HAP-1 (cell line): Measurements from ENCODE around the gene NKAIN2.
"Not testable (repeated sequence)": the region's sequence is repeated elsewhere in the genome, so short reads cannot be mapped to it uniquely, and the experiment has no call there.

Experiments
- DNase-seq, 2 experiments: peaks; one replicate each; pipeline ENCODE4 v3.0.0-alpha.2; 2016 to 2020; ENCODE audit warnings: low spot score in 2 of 2
- H3K27me3 ChIP-seq: fragments of 250-450 bp; sonication (Bioruptor Pico); 2 replicates; pipeline ENCODE4 v1.5.1; 2020; ENCODE audit warnings: low read depth, mild to moderate bottlenecking, moderate library complexity
- H3K36me3 ChIP-seq: fragments of 250-450 bp; sonication (Bioruptor Pico); replicated peaks from 2 replicates; pipeline ENCODE4 v1.5.1; 2020; ENCODE audit warnings: mild to moderate bottlenecking
- H3K4me1 ChIP-seq: fragments of 250-450 bp; sonication (Bioruptor Pico); 2 replicates; pipeline ENCODE4 v1.5.1; 2020; ENCODE audit warnings: mild to moderate bottlenecking
- H3K4me3 ChIP-seq: fragments of 250-450 bp; sonication (Bioruptor Pico); 2 replicates; pipeline ENCODE4 v1.5.1; 2020; ENCODE audit warnings: mild to moderate bottlenecking, moderate library complexity
- H3K9me3 ChIP-seq: fragments of 250-450 bp; sonication (Bioruptor Pico); 2 replicates; pipeline ENCODE4 v1.5.1; 2020; ENCODE audit warnings: mild to moderate bottlenecking, moderate library complexity
- in situ Hi-C: fragments of 300-500 bp; cut with MboI; formaldehyde crosslinking; loops from 3 replicates; pipeline ENCODE4 v1.14.3; 2020; ENCODE audit warnings: low sequenced_read_pairs, inconsistent platforms, mixed read lengths

Gene NKAIN2

GRCh38 chr6:124564125-124564524 is 760.5 kb downstream of the NKAIN2 start:
- DNase-seq, H3K4me1 ChIP-seq, H3K36me3 ChIP-seq, H3K9me3 ChIP-seq, H3K27me3 ChIP-seq, H3K4me3 ChIP-seq, in situ Hi-C loops: not testable (repeated sequence)

- DNase-seq, result no peak
- in situ Hi-C loops, result no loop called here
- H3K4me1 ChIP-seq, result no peaks in the 10 kb centered on the region
These were observed 763.7 kb downstream of the NKAIN2 start for GRCh38 chr6:124567401-124567800.

GRCh38 chr6:124573953-124574352 is 770.3 kb downstream of the NKAIN2 start:
- no peaks in the 10 kb centered on the region for H3K27me3 ChIP-seq
- no peak for DNase-seq
- no peaks in the 10 kb centered on the region for H3K36me3 ChIP-seq
- H3K4me3 ChIP-seq, result no peak overlapping the region
- no peaks in the 10 kb centered on the region for H3K4me1 ChIP-seq
- H3K9me3 ChIP-seq, result no peaks in the 10 kb centered on the region
- in situ Hi-C loops, result no loop called here

More at GRCh38 chr6:124567401-124567800, 763.7 kb downstream of the NKAIN2 start:
- Histone ChIP-seq H3K4me3 (no peak overlapping the region), H3K27me3 (no peaks in the 10 kb centered on the region), H3K9me3 (no peaks in the 10 kb centered on the region), H3K36me3 (no peaks in the 10 kb centered on the region)

DNA sequence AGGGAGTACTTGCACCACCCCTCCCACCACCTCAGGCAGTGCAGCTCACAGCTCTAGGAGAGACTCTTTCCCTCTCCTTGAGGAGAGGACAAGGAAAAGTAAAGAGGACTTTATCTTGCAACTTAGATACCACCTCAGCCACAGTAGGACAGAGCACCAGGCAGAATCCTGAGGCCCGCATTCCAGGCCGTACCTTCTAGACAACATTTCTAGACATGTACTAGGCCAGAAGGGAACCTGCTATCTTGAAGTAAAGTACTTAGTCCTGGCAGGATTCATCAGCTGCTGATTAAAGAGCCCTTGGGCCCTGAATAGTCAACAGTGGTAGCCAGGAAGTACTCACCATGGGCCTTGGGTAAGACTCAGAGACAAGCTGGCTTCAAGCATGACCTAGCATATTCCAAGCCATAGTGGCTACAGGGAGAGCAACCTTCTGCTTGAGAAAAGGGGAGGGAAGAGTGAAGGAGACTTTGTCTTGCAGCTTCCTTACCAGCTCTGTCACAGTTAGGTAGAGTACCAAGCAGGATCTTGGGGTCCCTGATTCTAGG is 774.1 kb downstream of the NKAIN2 start:
- no peaks in the 10 kb centered on the region for H3K4me1 ChIP-seq
- DNase-seq, result no peak
- no peaks in the 10 kb centered on the region for H3K9me3 ChIP-seq
- no peaks in the 10 kb centered on the region for H3K27me3 ChIP-seq
- H3K36me3 ChIP-seq, result no peaks in the 10 kb centered on the region
- in situ Hi-C loops, result no loop called here
- no peak overlapping the region for H3K4me3 ChIP-seq

DNA sequence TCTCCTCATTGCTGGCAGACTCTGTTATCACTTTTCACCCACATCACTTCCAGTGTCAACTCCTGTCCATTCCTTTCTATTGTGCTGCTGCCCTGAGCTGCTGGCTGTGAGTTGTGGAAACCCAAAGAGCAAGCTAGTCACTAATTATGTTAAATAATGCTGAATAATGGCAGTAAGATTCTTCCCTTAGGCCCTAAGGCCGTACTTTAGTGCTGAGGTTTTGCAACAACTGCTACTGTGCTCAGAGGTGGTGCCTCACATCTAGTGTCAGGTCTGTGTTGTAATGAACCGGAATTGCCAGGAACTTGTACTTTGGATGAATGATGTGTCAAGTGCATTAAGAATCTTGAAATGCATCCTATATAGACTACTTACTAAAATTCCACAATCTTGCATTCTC is 786.3 kb downstream of the NKAIN2 start:
- H3K9me3 ChIP-seq, result no peaks in the 10 kb centered on the region
- H3K36me3 ChIP-seq, result no peaks in the 10 kb centered on the region
- no peak overlapping the region for H3K4me3 ChIP-seq
- H3K4me1 ChIP-seq, result no peaks in the 10 kb centered on the region; the same call in 1 of the 2 replicates
- DNase-seq, result peak in 1 of 2 experiments; percentile 7
- H3K27me3 ChIP-seq, result no peaks in the 10 kb centered on the region
- in situ Hi-C loops, result no loop called here

DNA sequence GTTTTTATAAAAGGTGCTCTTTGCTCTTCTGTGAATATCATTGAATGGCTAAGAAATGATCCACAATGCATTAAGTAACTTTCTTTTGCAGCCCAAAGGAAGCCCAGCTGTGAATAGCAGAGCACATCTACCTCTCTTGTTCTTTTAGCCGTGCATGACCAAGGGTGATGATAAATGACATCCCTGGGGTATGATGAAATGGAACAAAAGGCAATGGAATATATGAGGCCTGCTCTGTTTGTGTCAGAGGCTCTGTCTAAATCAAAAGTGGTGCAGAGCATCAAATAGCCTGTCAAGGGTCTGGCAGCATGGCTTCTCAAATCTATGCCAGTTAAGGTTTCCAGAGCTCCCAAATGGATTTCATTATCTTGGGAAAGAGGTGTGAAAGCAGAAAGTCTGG is 796.0 kb downstream of the NKAIN2 start:
- no peak overlapping the region for H3K4me3 ChIP-seq
- no peaks in the 10 kb centered on the region for H3K4me1 ChIP-seq
- DNase-seq, result no peak
- in situ Hi-C loops, result no loop called here
- no peaks in the 10 kb centered on the region for H3K9me3 ChIP-seq
- no peaks in the 10 kb centered on the region for H3K36me3 ChIP-seq
- H3K27me3 ChIP-seq, result peaks cover 2% of the 10 kb centered on the region; the same call in 1 of the 2 replicates

GRCh38 chr6:124604719-124605118 is 801.1 kb downstream of the NKAIN2 start:
- in situ Hi-C loops, result no loop called here
- no peak for DNase-seq
- Histone ChIP-seq H3K36me3 (no peaks in the 10 kb centered on the region), H3K4me1 (no peaks in the 10 kb centered on the region), H3K27me3 (peaks cover 2% of the 10 kb centered on the region), H3K9me3 (no peaks in the 10 kb centered on the region; the same call in 1 of the 2 replicates), H3K4me3 (no peak overlapping the region)

- in situ Hi-C loops, result no loop called here
- H3K4me3 ChIP-seq, result no peak overlapping the region
These were observed 803.5 kb downstream of the NKAIN2 start for GRCh38 chr6:124607119-124607627.

DNA sequence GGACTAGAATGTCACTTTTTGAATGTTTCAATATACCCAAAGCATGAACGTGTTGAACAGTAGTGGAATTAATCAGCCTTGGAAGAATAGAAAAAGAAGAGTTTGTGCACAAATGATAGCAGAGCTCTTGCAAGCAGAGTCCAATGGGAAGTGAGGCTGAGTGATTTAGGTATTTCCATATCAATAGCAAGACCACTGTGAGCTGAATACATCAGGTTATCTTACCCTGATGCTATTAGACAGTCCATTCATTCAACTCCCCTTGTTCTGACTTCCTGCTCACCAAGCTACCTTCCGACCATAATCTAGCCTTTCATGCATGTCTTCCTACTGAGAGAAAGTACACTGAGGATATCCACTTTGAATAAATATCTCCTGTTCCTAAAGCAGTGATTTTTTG is 809.4 kb downstream of the NKAIN2 start:
- peak in 1 of 2 experiments; percentile 8 for DNase-seq
- in situ Hi-C loops, result no loop called here
- no peak overlapping the region for H3K4me3 ChIP-seq

More at GRCh38 chr6:124607119-124607627, 803.5 kb downstream of the NKAIN2 start:
- DNase-seq, result no peak
- no peaks in the 10 kb centered on the region for H3K4me1 ChIP-seq
- no peaks in the 10 kb centered on the region for H3K36me3 ChIP-seq
- H3K27me3 ChIP-seq, result peaks cover 2% of the 10 kb centered on the region
- H3K9me3 ChIP-seq, result no peaks in the 10 kb centered on the region; the same call in 1 of the 2 replicates

DNA sequence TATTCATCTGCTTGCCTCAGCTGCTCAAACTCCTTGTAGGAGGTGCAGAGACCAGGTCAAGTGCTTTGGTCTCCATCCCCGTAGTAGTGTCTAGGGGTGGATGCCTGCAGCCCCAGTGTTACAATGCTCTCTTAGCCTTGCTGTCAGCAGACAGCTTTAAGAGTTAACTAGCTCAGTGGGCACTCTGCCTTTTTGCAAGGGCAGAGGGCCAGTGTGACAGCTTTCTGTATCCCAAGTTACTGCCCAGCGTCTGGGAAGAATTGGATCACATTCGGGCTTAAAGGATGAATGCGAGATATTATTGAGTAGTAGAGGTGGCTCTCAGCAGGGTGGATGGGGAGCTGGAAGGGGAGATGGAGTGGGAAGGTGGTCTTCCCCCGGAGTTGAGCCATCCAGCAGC is 818.7 kb downstream of the NKAIN2 start:
- H3K36me3 ChIP-seq, result no peaks in the 10 kb centered on the region
- DNase-seq, result no peak
- in situ Hi-C loops, result no loop called here
- no peaks in the 10 kb centered on the region for H3K9me3 ChIP-seq
- H3K27me3 ChIP-seq, result peaks cover 21% of the 10 kb centered on the region; the same call in 1 of the 2 replicates
- 0 out of 2 replicates have a peak, but pooled peaks cover 2% of the 10 kb centered on the region for H3K4me1 ChIP-seq
- no peak overlapping the region for H3K4me3 ChIP-seq

More for the DNA sequence above, 809.4 kb downstream of the NKAIN2 start:
- H3K4me1 ChIP-seq, result no peaks in the 10 kb centered on the region
- H3K36me3 ChIP-seq, result no peaks in the 10 kb centered on the region
- no peaks in the 10 kb centered on the region for H3K27me3 ChIP-seq
- no peaks in the 10 kb centered on the region; the same call in 1 of the 2 replicates for H3K9me3 ChIP-seq

DNA sequence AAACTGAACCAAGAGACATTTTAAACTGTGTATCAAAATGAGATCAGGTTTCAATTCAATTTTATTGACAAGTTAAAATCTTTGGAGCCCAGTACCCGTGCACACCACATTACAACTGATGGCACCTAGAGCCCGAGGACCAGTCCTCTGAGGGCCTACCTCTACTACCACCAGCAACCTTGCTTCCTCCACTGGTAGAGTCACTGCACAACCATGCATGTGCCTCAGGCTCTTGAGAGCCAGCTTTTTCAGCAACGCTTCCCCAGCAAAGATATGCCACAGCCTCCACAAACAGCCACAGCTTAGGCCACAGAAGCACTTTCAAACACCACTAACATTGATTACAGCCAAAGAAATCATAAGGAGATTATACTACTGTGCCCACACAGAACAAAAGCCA is 830.0 kb downstream of the NKAIN2 start:
- in situ Hi-C loops, result no loop called here
- Histone ChIP-seq H3K9me3 (no peaks in the 10 kb centered on the region), H3K36me3 (no peaks in the 10 kb centered on the region), H3K4me3 (no peak overlapping the region), H3K4me1 (no peaks in the 10 kb centered on the region), H3K27me3 (peaks cover 9% of the 10 kb centered on the region)
- no peak for DNase-seq

- in situ Hi-C loops, result no loop called here
- no peak overlapping the region for H3K4me3 ChIP-seq
These were observed 836.8 kb downstream of the NKAIN2 start for GRCh38 chr6:124640432-124640831.

GRCh38 chr6:124655866-124656265 is 852.2 kb downstream of the NKAIN2 start:
- Histone ChIP-seq H3K4me3 (no peak overlapping the region), H3K9me3 (no peaks in the 10 kb centered on the region), H3K4me1 (peaks cover 8% of the 10 kb centered on the region), H3K27me3 (no peaks in the 10 kb centered on the region), H3K36me3 (no peaks in the 10 kb centered on the region)
- no peak for DNase-seq
- in situ Hi-C loops, result no loop called here

More at GRCh38 chr6:124640432-124640831, 836.8 kb downstream of the NKAIN2 start:
- peaks cover 4% of the 10 kb centered on the region; the same call in 1 of the 2 replicates for H3K27me3 ChIP-seq
- no peak for DNase-seq
- H3K9me3 ChIP-seq, result no peaks in the 10 kb centered on the region
- H3K4me1 ChIP-seq, result no peaks in the 10 kb centered on the region
- H3K36me3 ChIP-seq, result no peaks in the 10 kb centered on the region

- peaks cover 14% of the 10 kb centered on the region for H3K4me1 ChIP-seq
- no peak overlapping the region for H3K4me3 ChIP-seq
- no peaks in the 10 kb centered on the region for H3K27me3 ChIP-seq
- no peaks in the 10 kb centered on the region for H3K9me3 ChIP-seq
- H3K36me3 ChIP-seq, result no peaks in the 10 kb centered on the region
- in situ Hi-C loops, result no loop called here
- DNase-seq, result no peak
These were observed 854.4 kb downstream of the NKAIN2 start for GRCh38 chr6:124658053-124658452.
